Activated naive CD8-positive, alpha-beta T cell treated with anti-CD3 and anti-CD28 coated beads for 36 hours (primary cell): ENCODE results near the gene VSIG2. TPM values are rescaled to one million over a fixed set of nuclear protein-coding genes. Genes with fewer than 3 reads are reported as not detected.

Source experiments
- total RNA-seq, 2 experiments: library from RNA; stranded (reverse); gene quantifications; one replicate each; pipeline ENCODE4 v1.2.3, GENCODE V29; 2021

The VSIG2 gene
- total RNA-seq, 2 experiments from 2014 or later: 0.18 to 0.31 TPM

Other genes starting within 250 kb of the VSIG2 start
- not detected for gene OR8B12, start 208.6 kb downstream of the VSIG2 start, total RNA-seq
- gene OR8A1, start 182.3 kb downstream of the VSIG2 start, total RNA-seq: not detected
- not detected for gene PANX3, start 140.8 kb downstream of the VSIG2 start, total RNA-seq
- 10 to 100 TPM; 37.8 to 38.2 TPM for gene TBRG1, start 129.4 kb downstream of the VSIG2 start, total RNA-seq
- gene SIAE, start 78.5 kb downstream of the VSIG2 start, total RNA-seq: 1 to 10 TPM; 4.5 to 6.9 TPM
- gene SPA17, start 78.4 kb downstream of the VSIG2 start, total RNA-seq: 1 to 10 TPM; 3.4 to 4.7 TPM
- 1 to 10 TPM; 7.8 to 8.1 TPM for gene NRGN, start 12.3 kb downstream of the VSIG2 start, total RNA-seq
- gene ESAM, start 10.0 kb upstream of the VSIG2 start, total RNA-seq: 1 to 10 TPM; 1.1 TPM
- gene MSANTD2, start 48.2 kb upstream of the VSIG2 start, total RNA-seq: 1 to 10 TPM; 7.2 TPM
- 10 to 100 TPM; 17.9 to 23.7 TPM for gene ROBO3, start 113.2 kb upstream of the VSIG2 start, total RNA-seq
- gene ROBO4, start 145.6 kb upstream of the VSIG2 start, total RNA-seq: not detected
- gene HEPN1, start 167.0 kb upstream of the VSIG2 start, total RNA-seq: not detected
- not detected for gene HEPACAM, start 183.8 kb upstream of the VSIG2 start, total RNA-seq
- gene CCDC15, start 201.9 kb upstream of the VSIG2 start, total RNA-seq: 1 to 10 TPM; 4.3 to 4.5 TPM